Measurements from ENCODE around the gene KNCN.

The KNCN gene

GRCh38 chr1:46523496-46524353 is 27.7 kb downstream of the KNCN start:
- DNase-seq (ENCODE audit: low spot score) = no peak

- no peak for DNase-seq (ENCODE audit: low spot score)
These were observed 28.5 kb downstream of the KNCN start for GRCh38 chr1:46522969-46523320.

GRCh38 chr1:46522184-46522968 is 29.1 kb downstream of the KNCN start:
- peak; percentile 41 for DNase-seq (ENCODE audit: low spot score)

GRCh38 chr1:46521414-46521813 is 30.0 kb downstream of the KNCN start:
- no peak for DNase-seq (ENCODE audit: low spot score)

GRCh38 chr1:46520063-46520911 is 31.2 kb downstream of the KNCN start:
- DNase-seq (ENCODE audit: low spot score) = peak; percentile 98

- no peak for DNase-seq (ENCODE audit: low spot score)
These were observed 32.2 kb downstream of the KNCN start for GRCh38 chr1:46519209-46519608.

- no peak for DNase-seq (ENCODE audit: low spot score)
These were observed 33.4 kb downstream of the KNCN start for GRCh38 chr1:46517932-46518498.

DNA sequence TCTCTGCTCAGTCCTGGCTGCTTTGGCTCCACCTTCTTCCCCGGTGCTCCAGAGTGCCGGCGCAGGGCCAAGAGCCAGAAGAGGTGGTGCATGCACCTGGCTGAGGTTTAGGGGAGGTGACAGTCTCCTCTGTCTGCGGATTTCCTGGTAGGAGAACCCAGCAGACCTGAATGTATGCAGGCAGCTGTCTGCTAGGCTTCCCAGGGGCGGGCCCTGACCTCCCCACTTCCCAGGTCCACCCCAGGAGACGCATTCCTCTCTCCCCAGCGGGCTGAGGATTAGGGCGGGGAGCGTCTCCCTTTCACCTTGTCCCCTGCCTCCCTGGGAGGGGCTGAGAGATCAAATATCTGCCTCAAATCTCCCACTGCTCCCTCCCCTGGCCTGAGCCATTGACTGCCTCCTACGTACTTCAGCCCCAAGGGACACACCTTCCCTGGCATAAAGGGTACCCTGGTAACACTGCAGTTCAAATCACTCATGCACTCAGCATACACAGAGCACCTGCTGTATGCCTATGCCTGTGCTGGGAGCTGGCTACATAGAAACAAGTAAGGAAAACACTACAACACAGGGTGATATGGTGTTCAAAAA is 34.3 kb downstream of the KNCN start:
- no peak for DNase-seq (ENCODE audit: low spot score)

DNA sequence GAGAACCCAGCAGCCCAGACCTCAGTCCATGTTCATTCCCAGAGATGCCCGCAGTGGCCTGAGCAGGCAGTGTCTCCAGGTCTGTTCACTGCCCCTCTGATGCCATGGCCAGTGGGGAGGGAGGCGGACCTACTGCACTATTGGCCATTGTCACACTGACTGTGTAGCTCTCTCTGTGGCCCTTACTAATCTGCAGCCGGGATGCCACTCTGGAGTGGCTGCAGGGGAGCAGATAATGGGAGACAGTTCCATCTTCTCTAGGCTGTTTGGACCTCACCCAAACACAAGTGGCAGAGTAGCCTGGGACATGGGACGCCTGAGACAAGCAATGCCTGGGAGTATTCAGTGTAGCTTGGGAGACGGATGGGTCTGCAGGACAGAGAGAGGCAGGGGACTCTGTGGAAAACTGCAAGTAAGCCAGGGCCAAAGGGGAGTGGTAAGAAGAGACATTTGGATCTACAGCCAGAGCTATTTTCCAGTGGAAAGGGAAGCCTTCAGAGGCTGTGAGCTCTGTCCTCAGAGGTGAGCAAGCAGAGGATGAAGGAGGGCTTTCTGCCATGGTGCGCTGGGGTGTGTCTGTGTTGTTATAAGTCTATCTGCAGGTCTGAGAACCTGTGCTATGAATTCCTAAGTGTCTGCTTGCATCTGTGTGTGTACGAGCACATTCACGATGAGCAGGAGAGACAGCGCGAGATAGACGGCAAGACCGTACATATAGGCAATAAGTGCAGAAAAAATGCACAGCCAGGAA is 35.1 kb downstream of the KNCN start:
- no peak for DNase-seq (ENCODE audit: low spot score)

- DNase-seq (ENCODE audit: low spot score) = no peak
These were observed 35.9 kb downstream of the KNCN start for GRCh38 chr1:46515576-46515975.

DNA sequence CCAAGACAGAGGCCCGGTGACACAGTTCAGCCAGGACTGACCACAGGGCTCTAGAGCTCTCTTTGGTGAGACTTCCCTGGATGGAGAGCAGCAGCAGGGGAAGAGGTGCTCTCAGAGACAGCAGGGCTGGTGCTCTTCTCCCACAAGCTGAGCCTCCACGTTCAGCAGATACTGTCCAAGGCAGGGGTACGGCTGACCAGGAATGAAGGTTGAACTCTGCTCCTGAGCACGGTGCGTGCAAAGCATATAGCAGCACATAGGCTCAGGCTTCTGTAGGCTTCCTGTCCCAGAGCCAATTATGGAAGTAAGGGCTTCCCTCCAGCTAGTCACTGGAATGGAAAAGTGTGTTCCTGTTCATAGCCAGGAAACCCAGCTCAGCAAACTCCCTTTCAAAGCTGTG is 37.9 kb downstream of the KNCN start:
- DNase-seq (ENCODE audit: low spot score) = no peak

DNA sequence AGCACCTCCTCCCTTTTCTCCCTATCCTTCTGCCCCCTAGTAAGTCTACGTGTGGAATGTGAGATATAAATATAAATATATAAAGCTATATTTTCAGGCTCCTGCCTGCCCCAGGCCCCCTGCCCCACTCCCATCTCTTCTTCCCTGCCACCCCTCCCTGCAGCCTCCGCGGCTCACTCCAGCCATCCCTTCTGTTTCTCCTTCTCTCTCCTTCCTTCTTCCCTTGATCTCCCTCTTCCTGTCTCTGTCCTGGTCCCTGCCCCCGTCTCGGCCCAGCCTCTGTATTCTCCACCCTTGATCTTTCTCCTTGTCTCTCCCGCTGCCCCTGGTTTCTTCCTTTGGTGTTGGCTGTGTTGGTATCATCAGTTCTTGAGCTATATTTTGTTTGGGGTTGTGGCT is 38.7 kb downstream of the KNCN start:
- no peak for DNase-seq (ENCODE audit: low spot score)

- no peak for DNase-seq (ENCODE audit: low spot score)
These were observed 39.2 kb downstream of the KNCN start for GRCh38 chr1:46512135-46512791.

DNA sequence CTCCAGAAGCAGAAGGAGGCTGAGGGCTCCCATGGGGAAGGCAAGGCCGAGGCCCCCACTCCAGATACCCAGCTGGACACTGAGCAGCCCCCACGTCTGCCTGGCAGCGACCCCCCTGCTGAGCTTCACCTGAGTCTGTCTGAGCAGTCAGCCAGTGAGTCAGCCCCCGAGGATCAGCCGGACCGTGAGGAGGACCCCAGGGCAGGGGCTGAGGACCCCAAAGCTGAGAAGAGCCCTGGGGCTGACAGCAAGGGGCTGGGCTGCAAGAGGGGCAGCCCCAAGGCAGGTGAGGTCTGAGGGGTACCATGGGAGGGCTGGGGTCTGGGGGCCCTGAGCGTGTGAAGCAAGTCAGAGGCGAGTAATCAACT is 40.5 kb downstream of the KNCN start:
- DNase-seq (ENCODE audit: low spot score) = no peak

- no peak for DNase-seq (ENCODE audit: low spot score)
These were observed 41.0 kb downstream of the KNCN start for GRCh38 chr1:46510341-46510997.

DNA sequence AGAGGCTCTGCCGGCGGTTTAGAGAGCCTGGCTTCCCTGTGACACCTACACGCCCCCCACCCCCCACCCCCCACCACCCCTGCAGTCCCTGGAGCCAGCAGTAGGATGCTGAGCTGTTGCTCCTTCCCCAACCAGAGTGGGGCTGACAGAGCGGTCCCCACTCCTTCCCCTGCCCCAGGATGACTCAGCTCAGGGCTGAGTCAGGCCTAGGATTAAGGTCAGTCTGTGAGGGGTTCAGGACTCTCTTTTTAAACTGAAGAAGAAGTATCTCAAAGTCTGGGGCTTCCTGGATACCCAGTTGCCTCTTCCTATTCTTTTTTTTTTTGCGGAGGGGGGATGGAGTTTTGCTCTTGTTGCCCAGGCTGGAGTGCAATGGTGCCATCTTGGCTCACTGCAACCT is 42.7 kb downstream of the KNCN start:
- no peak for DNase-seq (ENCODE audit: low spot score)

DNA sequence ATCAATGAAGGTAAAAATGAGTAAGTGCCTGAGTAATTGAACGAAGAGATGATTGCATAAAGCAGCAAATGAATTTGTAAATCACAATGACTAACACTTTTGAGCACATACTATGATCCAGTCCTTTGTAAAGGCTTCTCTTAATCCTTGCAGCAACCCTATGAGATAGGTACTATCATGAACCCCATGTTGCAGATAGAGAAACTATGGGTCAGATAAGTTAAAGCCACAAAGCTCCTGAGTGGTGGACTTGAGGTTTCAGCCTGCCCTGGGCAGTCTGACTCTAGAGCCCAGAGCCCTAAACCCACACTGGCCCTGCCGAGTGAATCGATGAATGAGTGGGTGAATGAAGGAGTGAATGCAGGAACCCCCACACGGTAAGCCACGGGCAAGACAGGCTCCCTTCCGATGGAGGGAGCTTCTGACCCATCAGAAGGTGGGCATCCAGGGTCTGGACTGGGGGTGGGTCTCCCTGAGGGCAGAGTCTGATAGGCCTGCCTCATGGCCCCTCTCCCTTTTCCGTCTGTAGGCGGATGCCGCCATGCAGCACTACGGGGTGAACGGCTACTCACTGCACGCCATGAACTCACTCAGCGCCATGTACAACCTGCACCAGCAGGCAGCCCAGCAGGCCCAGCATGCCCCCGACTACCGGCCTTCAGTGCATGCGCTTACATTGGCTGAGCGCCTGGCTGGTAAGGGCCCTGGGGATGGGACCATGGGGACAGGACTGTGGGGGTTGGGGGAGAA is 44.8 kb downstream of the KNCN start:
- DNase-seq (ENCODE audit: low spot score) = no peak

GRCh38 chr1:46503421-46503820 is 48.0 kb downstream of the KNCN start:
- DNase-seq (ENCODE audit: low spot score) = no peak

- no peak for DNase-seq (ENCODE audit: low spot score)
These were observed 49.9 kb downstream of the KNCN start for GRCh38 chr1:46501528-46501927.

All from hepatic stellate cell (primary cell).